GM18502 (cell line): ENCODE data around the gene FAM43A.

ENCODE experiments used
- ATAC-seq: cut with Tn5 transposase; IDR thresholded peaks from one replicate; pipeline ENCODE4 v1.9.1; 2021; ENCODE audit warnings: mild to moderate bottlenecking; ENCODE audit not compliant: unreplicated experiment, poor library complexity

FAM43A gene

DNA sequence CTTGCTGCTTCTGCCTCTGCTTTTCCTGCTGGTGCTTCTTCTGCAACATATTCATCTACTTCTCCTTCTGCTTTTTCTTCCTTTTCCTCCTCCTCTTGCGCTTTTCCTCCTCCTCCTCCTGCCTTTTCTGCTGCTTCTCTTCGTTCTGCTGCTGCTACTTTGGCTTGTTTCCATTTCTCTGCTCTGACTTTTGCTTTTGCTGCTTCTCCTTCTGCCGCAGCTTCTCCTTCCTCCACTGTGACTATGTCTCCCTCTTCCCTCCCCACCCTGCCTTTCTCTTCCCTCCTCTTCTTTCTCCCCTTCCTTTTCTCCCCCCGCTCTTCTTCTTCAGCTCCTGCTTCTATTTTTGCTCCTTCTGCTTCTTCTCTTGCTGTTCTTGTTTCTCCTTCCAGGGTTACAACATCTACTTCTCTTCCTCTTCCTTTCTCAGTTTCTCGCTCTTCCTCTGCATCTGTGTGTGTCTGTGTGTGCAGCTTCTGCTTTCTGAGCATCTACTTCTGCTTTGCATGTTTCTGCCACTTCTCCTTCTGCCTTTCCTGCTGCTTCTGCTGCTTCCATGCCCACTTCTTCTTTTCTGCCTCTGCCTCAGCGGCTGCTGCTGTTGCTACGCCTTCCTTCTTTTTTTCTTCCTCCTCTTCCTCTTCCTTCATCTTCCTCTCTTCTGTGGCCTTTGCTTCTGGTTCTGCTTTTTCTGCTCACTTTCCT, 51.4 kb downstream of the FAM43A start:
- peak; percentile 81 for ATAC-seq
